Sigmoid colon (tissue), 7 donors: ENCODE results near the gene VWA5B1. TPM values are rescaled to one million over a fixed set of nuclear protein-coding genes. Genes with fewer than 3 reads are reported as not detected.

Experiments used
- DNase-seq: peaks from one replicate; pipeline ENCODE4 v3.0.0-alpha.2; 2019
- H3K27ac ChIP-seq, 4 donors: fragments of 200-600 bp; sonication (generic); one replicate each; pipeline ENCODE4 v1.5.1; 2016 to 2019; ENCODE audit warnings: mild to moderate bottlenecking in 1 of 4
- H3K27me3 ChIP-seq, 3 donors: fragments of 200-600 bp; sonication (generic); one replicate each; pipeline ENCODE4 v1.5.1; 2019; ENCODE audit warnings: mild to moderate bottlenecking in 1 of 3
- H3K36me3 ChIP-seq, 4 donors: fragments of 200-600 bp; sonication (generic); one replicate each; pipeline ENCODE4 v1.5.1; 2016 to 2019
- H3K4me1 ChIP-seq, 4 donors: fragments of 200-600 bp; sonication (generic); one replicate each; pipeline ENCODE4 v1.5.1; 2017 to 2019
- H3K4me3 ChIP-seq, 4 donors: fragments of 200-600 bp; sonication (generic); one replicate each; pipeline ENCODE4 v1.5.1; 2017 to 2019; ENCODE audit warnings: mild to moderate bottlenecking in 2 of 4, moderate library complexity in 1 of 4
- H3K9me3 ChIP-seq, 4 donors: fragments of 200-600 bp in 3 of 4; sonication (generic) in 3 of 4; one replicate each; pipeline versions ENCODE4 v1.5.1 to v1.6.1; 2013 to 2019
- CTCF ChIP-seq, 4 experiments: fragments of 450-650 bp in 3 of 4; fragments of 200-600 bp in 1 of 4; IDR thresholded peaks; one replicate each; pipeline ENCODE4 v1.5.1; 2016 to 2019; ENCODE audit warnings: antibody characterized with exemption in 4 of 4, mild to moderate bottlenecking in 3 of 4, moderate library complexity in 2 of 4
- EP300 ChIP-seq, 4 donors: sonication (generic); formaldehyde crosslinking; IDR thresholded peaks; one replicate each; pipeline ENCODE4 v1.6.1; 2017; ENCODE audit warnings: antibody characterized with exemption in 4 of 4
- POLR2A ChIP-seq, 2 donors: fragments of 450-650 bp; IDR thresholded peaks; one replicate each; pipeline ENCODE4 v1.6.1; 2016; ENCODE audit warnings: antibody characterized with exemption in 2 of 2, mild to moderate bottlenecking in 2 of 2, moderate library complexity in 2 of 2
- POLR2AphosphoS5 ChIP-seq, 4 donors: sonication (generic); formaldehyde crosslinking; IDR thresholded peaks; one replicate each; pipeline ENCODE4 v1.6.1; 2017; ENCODE audit warnings: antibody characterized with exemption in 4 of 4
- WGBS, 2 donors: extraction: QIAGEN DNeasy Blood & Tissue Kit; methylation state at CpG; one replicate each; pipeline ENCODE4 v1.1.7; 2013; 5-methylcytosine and 5-hydroxymethylcytosine counted together
- intact Hi-C: fragments of 100-400 bp; cut with DNase I; formaldehyde crosslinking; loops from one replicate; pipeline ENCODE4 v1.15.1; 2023
- polyA plus RNA-seq, 3 donors: library from polyadenylated mRNA; stranded (reverse); fragments of 200-250 nt; gene quantifications; one replicate each; pipeline ENCODE4 v1.2.3, GENCODE V29; 2013
- total RNA-seq, 4 donors: library from RNA; depleted of rRNA; stranded (reverse); fragments of >200 nt; gene quantifications; one replicate each; pipeline ENCODE4 v1.1.0, GENCODE V29; 2016
- donor health status: healthy with polysubstance abuse.
- donor health status: Bipolar disorder and iron deficiency.
- donor health status: healthy.

Gene VWA5B1
- total and polyA plus RNA-seq, 7 donors = 0.16 to 0.22 TPM; not detected in 5

- DNase-seq = no peak
- Histone ChIP-seq H3K4me3 (no peak overlapping the region), H3K27ac (no peak overlapping the region), H3K4me1 (peaks cover 0 to 34% (median 32%) of the 10 kb centered on the region in 4 donors), H3K36me3 (no peaks in the 10 kb centered on the region), H3K27me3 (peaks cover 21 to 65% (median 55%) of the 10 kb centered on the region in 3 donors), H3K9me3 (no peaks in the 10 kb centered on the region)
- intact Hi-C loops = no loop called here
- WGBS, 2 donors = 94 to 97% methylated on average over 2 of the region's 2 CpGs
- no peak for TF ChIP-seq EP300 (IDR thresholded peaks at IDR 0.05)
- no peak for TF ChIP-seq CTCF (IDR thresholded peaks at IDR 0.05)
- no peak for TF ChIP-seq POLR2AphosphoS5 (IDR thresholded peaks at IDR 0.05)
- TF ChIP-seq POLR2A (IDR thresholded peaks at IDR 0.05) = no peak
Measured at GRCh38 chr1:20362856-20363255, 72.2 kb downstream of the VWA5B1 start.

GRCh38 chr1:20365421-20366055, 74.9 kb downstream of the VWA5B1 start:
- H3K27ac ChIP-seq = no peak overlapping the region
- no peaks in the 10 kb centered on the region for H3K36me3 ChIP-seq
- H3K9me3 ChIP-seq = no peaks in the 10 kb centered on the region
- no peak for TF ChIP-seq POLR2A (IDR thresholded peaks at IDR 0.05)
- no peak for TF ChIP-seq POLR2AphosphoS5 (IDR thresholded peaks at IDR 0.05)
- TF ChIP-seq EP300 (IDR thresholded peaks at IDR 0.05) = no peak
- no peak for TF ChIP-seq CTCF (IDR thresholded peaks at IDR 0.05)
- H3K27me3 ChIP-seq = peaks cover 21 to 89% (median 74%) of the 10 kb centered on the region in 3 donors
- intact Hi-C loops = no loop called here
- H3K4me3 ChIP-seq = no peak overlapping the region
- peaks cover 0 to 22% (median 20%) of the 10 kb centered on the region in 4 donors for H3K4me1 ChIP-seq
- DNase-seq = peak; percentile 32
- 30 to 44% methylated on average over 12 of the region's 12 CpGs for WGBS, 2 donors

GRCh38 chr1:20366056-20366462, 75.4 kb downstream of the VWA5B1 start:
- intact Hi-C loops = no loop called here
- Histone ChIP-seq H3K36me3 (no peaks in the 10 kb centered on the region), H3K9me3 (no peaks in the 10 kb centered on the region), H3K27me3 (peaks cover 21 to 91% (median 73%) of the 10 kb centered on the region in 3 donors), H3K4me1 (peaks cover 0 to 22% (median 20%) of the 10 kb centered on the region in 4 donors), H3K4me3 (peak overlapping the region in 2 of 4 donors; percentile 38 to 41), H3K27ac (no peak overlapping the region)
- DNase-seq = peak; percentile 59
- TF ChIP-seq POLR2AphosphoS5 (IDR thresholded peaks at IDR 0.05) = no peak
- WGBS, 2 donors = 3% methylated on average over 42 of the region's 42 CpGs

GRCh38 chr1:20366463-20367115, 75.9 kb downstream of the VWA5B1 start:
- H3K27me3 ChIP-seq = peaks cover 21 to 91% (median 68%) of the 10 kb centered on the region in 3 donors
- peak overlapping the region in 3 of 4 donors; percentile 1 to 41 (median 38) for H3K4me3 ChIP-seq
- peaks cover 0 to 22% (median 20%) of the 10 kb centered on the region in 4 donors for H3K4me1 ChIP-seq
- intact Hi-C loops = no loop called here
- no peaks in the 10 kb centered on the region for H3K36me3 ChIP-seq
- no peaks in the 10 kb centered on the region for H3K9me3 ChIP-seq
- TF ChIP-seq CTCF (IDR thresholded peaks at IDR 0.05) = no peak
- no peak for TF ChIP-seq POLR2A (IDR thresholded peaks at IDR 0.05)
- TF ChIP-seq EP300 (IDR thresholded peaks at IDR 0.05) = no peak
- no peak for TF ChIP-seq POLR2AphosphoS5 (IDR thresholded peaks at IDR 0.05)
- peak; percentile 30 for DNase-seq
- 3 to 5% methylated on average over 70 of the region's 70 CpGs for WGBS, 2 donors
- no peak overlapping the region for H3K27ac ChIP-seq

GRCh38 chr1:20367116-20367585, 76.5 kb downstream of the VWA5B1 start:
- Histone ChIP-seq H3K9me3 (no peaks in the 10 kb centered on the region), H3K27ac (no peak overlapping the region), H3K27me3 (peaks cover 21 to 91% (median 64%) of the 10 kb centered on the region in 3 donors), H3K4me3 (peak overlapping the region in 2 of 4 donors; percentile 38 to 41), H3K36me3 (no peaks in the 10 kb centered on the region), H3K4me1 (peaks cover 0 to 22% (median 20%) of the 10 kb centered on the region in 4 donors)
- DNase-seq = no peak
- intact Hi-C loops = no loop called here
- WGBS, 2 donors = 5 to 9% methylated on average over 11 of the region's 11 CpGs
- no peak for TF ChIP-seq POLR2A (IDR thresholded peaks at IDR 0.05)
- TF ChIP-seq CTCF (IDR thresholded peaks at IDR 0.05) = peak in 3 of 4 experiments; percentile 23 to 39 (median 26)
